CD14-positive monocyte (primary cell): ENCODE results near the gene FAM120A. TPM values are rescaled to one million over a fixed set of nuclear protein-coding genes. Genes with fewer than 3 reads are reported as not detected.
A peak's percentile ranks its signal among the peaks of the same experiment; 100 is the strongest.

Experiments
- DNase-seq, 3 donors: peaks; one replicate each; pipeline ENCODE4 v3.0.0-alpha.2; 2011 to 2022
- H2AFZ ChIP-seq: 2 replicates; pipeline ENCODE4 v1.6.0; 2012; ENCODE audit warnings: mild to moderate bottlenecking, low read depth, low read length, inconsistent platforms; ENCODE audit not compliant: insufficient read depth, poor library complexity, severe bottlenecking
- H3K27ac ChIP-seq, 2 donors: 1 replicate in 1 of 2; 2 replicates in 1 of 2; pipeline ENCODE4 v1.5.1; 2012 to 2013; ENCODE audit warnings: low read length in 2 of 2, control low read depth in 1 of 2, inconsistent platforms in 1 of 2, low read depth in 1 of 2, mild to moderate bottlenecking in 1 of 2
- H3K27me3 ChIP-seq, 2 donors: one replicate each; pipeline versions ENCODE4 v1.6.0 to v1.6.1; 2011 to 2013; ENCODE audit warnings: low read length in 2 of 2; ENCODE audit not compliant: control insufficient read depth in 2 of 2, insufficient read depth in 2 of 2
- H3K36me3 ChIP-seq, 2 donors: replicated peaks in 1 of 2; 1 replicate in 1 of 2; 2 replicates in 1 of 2; pipeline versions ENCODE4 v1.5.1 to v1.6.1; 2012 to 2013; ENCODE audit warnings: low read length in 2 of 2, control low read depth in 1 of 2, inconsistent platforms in 1 of 2, mild to moderate bottlenecking in 1 of 2; ENCODE audit not compliant: insufficient read depth in 2 of 2, control insufficient read depth in 1 of 2
- H3K4me1 ChIP-seq, 2 donors: 1 replicate in 1 of 2; 2 replicates in 1 of 2; pipeline versions ENCODE4 v1.5.1 to v1.6.1; 2012 to 2013; ENCODE audit warnings: low read length in 2 of 2, control low read depth in 1 of 2, inconsistent platforms in 1 of 2, mild to moderate bottlenecking in 1 of 2, moderate library complexity in 1 of 2; ENCODE audit not compliant: insufficient read depth in 2 of 2, control insufficient read depth in 1 of 2
- H3K4me2 ChIP-seq: replicated peaks from 2 replicates; pipeline ENCODE3; 2012; ENCODE audit warnings: low read length, moderate library complexity, mild to moderate bottlenecking; ENCODE audit not compliant: poor library complexity, severe bottlenecking; ENCODE audit errors: extremely low read depth
- H3K4me3 ChIP-seq, 3 experiments: fragments of 200-600 bp in 1 of 3; sonication (generic) in 1 of 3; replicated peaks in 1 of 3; 1 replicate in 2 of 3; 2 replicates in 1 of 3; pipeline ENCODE4 v1.5.1; 2011 to 2013; ENCODE audit warnings: low read length in 3 of 3, mild to moderate bottlenecking in 3 of 3, control low read depth in 2 of 3, low read depth in 2 of 3, inconsistent platforms in 1 of 3, moderate library complexity in 1 of 3
- H3K79me2 ChIP-seq: 2 replicates; pipeline ENCODE4 v1.6.0; 2012; ENCODE audit warnings: mild to moderate bottlenecking, control low read depth, inconsistent platforms, low read length, moderate library complexity; ENCODE audit not compliant: insufficient read depth
- H3K9ac ChIP-seq: 2 replicates; pipeline ENCODE4 v1.6.0; 2017; ENCODE audit warnings: low read length, mild to moderate bottlenecking; ENCODE audit not compliant: insufficient read depth, poor library complexity, severe bottlenecking
- H3K9me3 ChIP-seq, 2 donors: replicated peaks in 1 of 2; 1 replicate in 1 of 2; 2 replicates in 1 of 2; pipeline versions ENCODE4 v1.5.1 to v1.6.1; 2012 to 2013; ENCODE audit warnings: low read length in 2 of 2, control low read depth in 1 of 2; ENCODE audit not compliant: control insufficient read depth in 1 of 2, insufficient read depth in 1 of 2
- H4K20me1 ChIP-seq: 2 replicates; pipeline ENCODE4 v1.6.0; 2012; ENCODE audit warnings: mild to moderate bottlenecking, low read length, control low read depth, moderate library complexity; ENCODE audit not compliant: insufficient read depth
- H3K27ac Mint-ChIP-seq, 7 donors: one replicate each; pipeline ENCODE4 v1.8.0; 2020; ENCODE audit warnings: mild to moderate bottlenecking in 7 of 7, mixed read lengths in 7 of 7, moderate library complexity in 6 of 7, inconsistent platforms in 2 of 7
- H3K27me3 Mint-ChIP-seq, 3 donors: one replicate each; pipeline ENCODE4 v1.8.0; 2021 to 2022; ENCODE audit warnings: low read depth in 3 of 3, mild to moderate bottlenecking in 3 of 3, mixed read lengths in 3 of 3, moderate library complexity in 3 of 3, inconsistent platforms in 1 of 3
- H3K36me3 Mint-ChIP-seq, 2 donors: one replicate each; pipeline ENCODE4 v1.8.0; 2020; ENCODE audit warnings: mixed read lengths in 2 of 2, inconsistent platforms in 1 of 2, mild to moderate bottlenecking in 1 of 2
- H3K4me1 Mint-ChIP-seq: one replicate; pipeline ENCODE4 v1.8.0; 2020; ENCODE audit warnings: mild to moderate bottlenecking, mixed read lengths
- H3K4me3 Mint-ChIP-seq, 2 donors: one replicate each; pipeline ENCODE4 v1.8.0; 2020; ENCODE audit warnings: mild to moderate bottlenecking in 2 of 2, mixed read lengths in 2 of 2, moderate library complexity in 1 of 2
- H3K9me3 Mint-ChIP-seq, 7 donors: one replicate each; pipeline ENCODE4 v1.8.0; 2020 to 2022; ENCODE audit warnings: mixed read lengths in 7 of 7, mild to moderate bottlenecking in 6 of 7, moderate library complexity in 6 of 7, inconsistent platforms in 2 of 7
- WGBS: methylation state at CpG from one replicate; pipeline ENCODE4 v1.1.5; 2013; ENCODE audit warnings: missing lambda C conversion rate; ENCODE audit not compliant: insufficient coverage; 5-methylcytosine and 5-hydroxymethylcytosine counted together
- intact Hi-C, 2 donors: fragments of 100-400 bp; cut with micrococcal nuclease; formaldehyde crosslinking; loops; one replicate each; pipeline versions ENCODE4 v1.15.0 to v1.15.1; 2023
- polyA plus RNA-seq, 3 donors: library from polyadenylated mRNA; depleted of rRNA in 1 of 3; unstranded in 2 of 3; stranded (reverse) in 1 of 3; fragments of 300-500 nt in 2 of 3; fragments of >200 nt in 1 of 3; fragmentation: Illumina TruSeq in 2 of 3; gene quantifications; 1 replicate in 2 of 3; 2 replicates in 1 of 3; pipeline ENCODE4 v1.2.3, GENCODE V29; 2012 to 2021
- TF ChIP-seq, protein P1 (sequence below): fragments of 200-600 bp; IDR thresholded peaks from one replicate; pipeline ENCODE4 v1.8.0; 2022; ENCODE audit warnings: antibody characterized with exemption, mild to moderate bottlenecking

The FAM120A gene
- polyA plus RNA-seq, 3 donors, result 10.4 to 76.6 (median 12.7) TPM

GRCh38 chr9:93470391-93470790, 18.9 kb downstream of the FAM120A start:
- H3K36me3 ChIP-seq, result peaks cover 23 to 51% of the 10 kb centered on the region in 2 donors
- Mint-ChIP-seq H3K27me3 (peaks cover 0 to 1% (median 0%) of the 10 kb centered on the region in 3 donors), H3K9me3 (no peaks in the 10 kb centered on the region), H3K4me3 (no peak overlapping the region), H3K36me3 (peaks cover 21 to 37% of the 10 kb centered on the region in 2 donors), H3K27ac (peak overlapping the region in 3 of 7 donors; percentile 33 to 74 (median 67)), H3K4me1 (peaks cover 51% of the 10 kb centered on the region)
- TF ChIP-seq, protein P1, sequence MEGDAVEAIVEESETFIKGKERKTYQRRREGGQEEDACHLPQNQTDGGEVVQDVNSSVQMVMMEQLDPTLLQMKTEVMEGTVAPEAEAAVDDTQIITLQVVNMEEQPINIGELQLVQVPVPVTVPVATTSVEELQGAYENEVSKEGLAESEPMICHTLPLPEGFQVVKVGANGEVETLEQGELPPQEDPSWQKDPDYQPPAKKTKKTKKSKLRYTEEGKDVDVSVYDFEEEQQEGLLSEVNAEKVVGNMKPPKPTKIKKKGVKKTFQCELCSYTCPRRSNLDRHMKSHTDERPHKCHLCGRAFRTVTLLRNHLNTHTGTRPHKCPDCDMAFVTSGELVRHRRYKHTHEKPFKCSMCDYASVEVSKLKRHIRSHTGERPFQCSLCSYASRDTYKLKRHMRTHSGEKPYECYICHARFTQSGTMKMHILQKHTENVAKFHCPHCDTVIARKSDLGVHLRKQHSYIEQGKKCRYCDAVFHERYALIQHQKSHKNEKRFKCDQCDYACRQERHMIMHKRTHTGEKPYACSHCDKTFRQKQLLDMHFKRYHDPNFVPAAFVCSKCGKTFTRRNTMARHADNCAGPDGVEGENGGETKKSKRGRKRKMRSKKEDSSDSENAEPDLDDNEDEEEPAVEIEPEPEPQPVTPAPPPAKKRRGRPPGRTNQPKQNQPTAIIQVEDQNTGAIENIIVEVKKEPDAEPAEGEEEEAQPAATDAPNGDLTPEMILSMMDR, result no peak
- peaks cover 15 to 34% of the 10 kb centered on the region in 2 donors for H3K4me1 ChIP-seq
- peaks cover 98% of the 10 kb centered on the region for H3K79me2 ChIP-seq
- no peak overlapping the region for H3K4me3 ChIP-seq
- H2AFZ ChIP-seq, result no peak overlapping the region
- no peaks in the 10 kb centered on the region for H3K9me3 ChIP-seq
- intact Hi-C loops, result no loop called here
- H3K9ac ChIP-seq, result no peak overlapping the region
- peak overlapping the region in 1 of 2 donors; percentile 80 for H3K27ac ChIP-seq
- DNase-seq, result no peak
- peaks cover 86% of the 10 kb centered on the region for H4K20me1 ChIP-seq
- WGBS, result 100% methylated on average over 2 of the region's 5 CpGs
- H3K27me3 ChIP-seq, result no peaks in the 10 kb centered on the region
- H3K4me2 ChIP-seq, result no peak overlapping the region

GRCh38 chr9:93471124-93471523, 19.6 kb downstream of the FAM120A start:
- H3K4me1 Mint-ChIP-seq, result peaks cover 46% of the 10 kb centered on the region
- Histone ChIP-seq H2AFZ (no peak overlapping the region), H3K4me2 (no peak overlapping the region), H3K79me2 (peaks cover 98% of the 10 kb centered on the region), H3K9me3 (no peaks in the 10 kb centered on the region), H3K36me3 (peaks cover 24 to 58% of the 10 kb centered on the region in 2 donors), H3K4me1 (peaks cover 15 to 27% of the 10 kb centered on the region in 2 donors), H3K4me3 (no peak overlapping the region), H3K9ac (no peak overlapping the region), H3K27me3 (no peaks in the 10 kb centered on the region), H4K20me1 (peaks cover 93% of the 10 kb centered on the region), H3K27ac (peak overlapping the region in 1 of 2 donors; percentile 80)
- peaks cover 0 to 1% (median 0%) of the 10 kb centered on the region in 3 donors for H3K27me3 Mint-ChIP-seq
- DNase-seq, result no peak
- WGBS, result 100% methylated on average over 1 of the region's 6 CpGs
- H3K27ac Mint-ChIP-seq, result no peak overlapping the region
- intact Hi-C loops, result no loop called here
- H3K4me3 Mint-ChIP-seq, result no peak overlapping the region
- peaks cover 28 to 44% of the 10 kb centered on the region in 2 donors for H3K36me3 Mint-ChIP-seq
- H3K9me3 Mint-ChIP-seq, result no peaks in the 10 kb centered on the region
- TF ChIP-seq, protein P1, result no peak
